ENCODE data around the gene DMKN.

The DMKN gene

GRCh38 chr19:35540356-35540927 is 27.0 kb upstream of the DMKN start:
- Histone ChIP-seq H3K4me1 (ENCODE audit: insufficient read depth, poor library complexity, severe bottlenecking) (no peaks in the 10 kb centered on the region), H3K9me3 (ENCODE audit: severe bottlenecking) (no peaks in the 10 kb centered on the region), H3K36me3 (ENCODE audit: low read depth) (peaks cover 3% of the 10 kb centered on the region; the same call in 1 of the 2 replicates), H3K27ac (ENCODE audit: poor library complexity, severe bottlenecking) (no peak overlapping the region), H3K4me3 (ENCODE audit: severe bottlenecking) (no peak overlapping the region), H3K27me3 (ENCODE audit: insufficient read depth, poor library complexity, severe bottlenecking) (no peaks in the 10 kb centered on the region)
- ATAC-seq (ENCODE audit: low read depth): no peak
- TF ChIP-seq CTCF (IDR thresholded peaks at IDR 0.05; ENCODE audit: poor library complexity, severe bottlenecking): no peak
- no peak for DNase-seq (ENCODE audit: low spot score)

- no peaks in the 10 kb centered on the region for H3K9me3 ChIP-seq (ENCODE audit: severe bottlenecking)
- DNase-seq (ENCODE audit: low spot score) (no peak), ATAC-seq (ENCODE audit: low read depth) (no peak)
- no peak overlapping the region for H3K4me3 ChIP-seq (ENCODE audit: severe bottlenecking)
- no peaks in the 10 kb centered on the region for H3K27me3 ChIP-seq (ENCODE audit: insufficient read depth, poor library complexity, severe bottlenecking)
- TF ChIP-seq CTCF (IDR thresholded peaks at IDR 0.05; ENCODE audit: poor library complexity, severe bottlenecking): no peak
- H3K36me3 ChIP-seq (ENCODE audit: low read depth): peaks cover 3% of the 10 kb centered on the region; the same call in 1 of the 2 replicates
- H3K27ac ChIP-seq (ENCODE audit: poor library complexity, severe bottlenecking): no peak overlapping the region
- H3K4me1 ChIP-seq (ENCODE audit: insufficient read depth, poor library complexity, severe bottlenecking): no peaks in the 10 kb centered on the region
Observed at GRCh38 chr19:35539850-35540249, 26.4 kb upstream of the DMKN start.

- DNase-seq (ENCODE audit: low spot score): no peak
- no peak for ATAC-seq (ENCODE audit: low read depth)
- no peak for TF ChIP-seq CTCF (IDR thresholded peaks at IDR 0.05; ENCODE audit: poor library complexity, severe bottlenecking)
- Histone ChIP-seq H3K36me3 (ENCODE audit: low read depth) (peaks cover 3% of the 10 kb centered on the region; the same call in 1 of the 2 replicates), H3K27me3 (ENCODE audit: insufficient read depth, poor library complexity, severe bottlenecking) (no peaks in the 10 kb centered on the region), H3K9me3 (ENCODE audit: severe bottlenecking) (no peaks in the 10 kb centered on the region), H3K4me3 (ENCODE audit: severe bottlenecking) (no peak overlapping the region), H3K27ac (ENCODE audit: poor library complexity, severe bottlenecking) (no peak overlapping the region), H3K4me1 (ENCODE audit: insufficient read depth, poor library complexity, severe bottlenecking) (no peaks in the 10 kb centered on the region)
Observed at GRCh38 chr19:35539314-35539713, 25.9 kb upstream of the DMKN start.

- Histone ChIP-seq H3K4me3 (ENCODE audit: severe bottlenecking) (no peak overlapping the region), H3K9me3 (ENCODE audit: severe bottlenecking) (no peaks in the 10 kb centered on the region), H3K27me3 (ENCODE audit: insufficient read depth, poor library complexity, severe bottlenecking) (peaks cover 24% of the 10 kb centered on the region), H3K4me1 (ENCODE audit: insufficient read depth, poor library complexity, severe bottlenecking) (no peaks in the 10 kb centered on the region), H3K27ac (ENCODE audit: poor library complexity, severe bottlenecking) (no peak overlapping the region), H3K36me3 (ENCODE audit: low read depth) (no peaks in the 10 kb centered on the region)
- ATAC-seq (ENCODE audit: low read depth) (no peak), DNase-seq (ENCODE audit: low spot score) (no peak)
- TF ChIP-seq CTCF (IDR thresholded peaks at IDR 0.05; ENCODE audit: poor library complexity, severe bottlenecking): no peak
Observed at GRCh38 chr19:35534803-35535480, 21.5 kb upstream of the DMKN start.

- Histone ChIP-seq H3K9me3 (ENCODE audit: severe bottlenecking) (no peaks in the 10 kb centered on the region), H3K27ac (ENCODE audit: poor library complexity, severe bottlenecking) (no peak overlapping the region), H3K36me3 (ENCODE audit: low read depth) (no peaks in the 10 kb centered on the region), H3K4me1 (ENCODE audit: insufficient read depth, poor library complexity, severe bottlenecking) (no peaks in the 10 kb centered on the region), H3K4me3 (ENCODE audit: severe bottlenecking) (no peak overlapping the region), H3K27me3 (ENCODE audit: insufficient read depth, poor library complexity, severe bottlenecking) (peaks cover 24% of the 10 kb centered on the region)
- peak; percentile 60 for ATAC-seq (ENCODE audit: low read depth)
- no peak for TF ChIP-seq CTCF (IDR thresholded peaks at IDR 0.05; ENCODE audit: poor library complexity, severe bottlenecking)
- no peak for DNase-seq (ENCODE audit: low spot score)
Observed at GRCh38 chr19:35533822-35534392, 20.5 kb upstream of the DMKN start.

Data from RWPE2 (cell line).